Measurements from ENCODE around the gene TFCP2. TPM values are rescaled to one million over a fixed set of nuclear protein-coding genes. Genes with fewer than 3 reads are reported as not detected.

TFCP2 gene
- polyA plus RNA-seq, 3 donors = 7.1 to 25.4 (median 14.2) TPM

DNA sequence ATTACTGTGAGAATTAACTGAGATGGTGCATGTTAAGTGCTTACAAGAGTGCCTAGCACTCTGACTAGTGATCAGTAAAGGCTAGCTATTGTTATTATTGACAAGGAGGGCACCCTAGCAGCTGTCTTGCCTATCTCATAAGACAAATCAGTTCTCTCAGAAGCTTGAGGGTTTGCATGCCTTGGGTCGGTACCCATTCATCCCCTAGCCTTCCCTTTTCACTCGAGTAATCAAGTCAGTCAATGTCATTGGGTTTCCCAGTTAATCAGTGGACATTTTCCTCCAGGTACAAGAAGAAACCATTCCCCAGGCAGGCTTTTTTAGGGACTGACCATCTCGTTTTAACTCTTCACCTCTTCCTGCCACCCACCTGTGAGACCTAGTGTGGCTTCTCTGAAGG, 10.4 kb upstream of the TFCP2 start:
- H3K4me3 Mint-ChIP-seq = no peak overlapping the region
- no peak overlapping the region for H2AFZ ChIP-seq (ENCODE audit: insufficient read depth, low read depth, low read length, poor library complexity, severe bottlenecking)

DNA sequence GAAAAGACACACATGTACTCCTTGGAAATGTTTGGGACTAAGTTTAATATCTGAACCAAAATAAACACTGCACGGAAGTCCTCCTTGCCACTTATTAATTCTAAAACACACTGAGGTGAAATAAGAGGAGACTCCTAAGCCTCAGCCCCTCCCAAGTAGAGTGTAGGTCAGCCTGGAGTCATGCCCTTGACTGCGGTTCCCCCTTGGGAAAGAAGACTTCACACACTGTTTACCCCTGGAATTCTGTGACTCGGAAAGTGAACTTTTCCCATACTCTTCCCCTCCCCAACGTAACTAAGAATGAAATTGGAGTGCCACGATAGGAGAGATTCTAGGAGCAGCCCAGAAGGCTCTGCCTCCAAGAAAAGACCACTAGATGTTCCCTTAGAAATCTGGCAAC, 8.6 kb upstream of the TFCP2 start:
- Histone ChIP-seq H3K27ac (ENCODE audit: low read depth in 1 of 2, low read length in 2 of 2) (no peak overlapping the region), H3K9ac (ENCODE audit: insufficient read depth, low read length, poor library complexity, severe bottlenecking) (no peak overlapping the region), H3K79me2 (ENCODE audit: insufficient read depth, low read length) (no peaks in the 10 kb centered on the region), H3K4me1 (ENCODE audit: control insufficient read depth in 1 of 2, insufficient read depth in 2 of 2, low read length in 2 of 2) (no peaks in the 10 kb centered on the region), H3K4me2 (replicated peaks; ENCODE audit: extremely low read depth, low read length, poor library complexity, severe bottlenecking) (no peak overlapping the region), H2AFZ (ENCODE audit: insufficient read depth, low read depth, low read length, poor library complexity, severe bottlenecking) (no peak overlapping the region), H3K36me3 (replicated peaks in 1 of 2; ENCODE audit: control insufficient read depth in 1 of 2, insufficient read depth in 2 of 2, low read length in 2 of 2) (no peaks in the 10 kb centered on the region), H3K9me3 (replicated peaks in 1 of 2; ENCODE audit: control insufficient read depth in 1 of 2, insufficient read depth in 1 of 2, low read length in 2 of 2) (no peaks in the 10 kb centered on the region), H4K20me1 (ENCODE audit: insufficient read depth, low read length) (no peaks in the 10 kb centered on the region), H3K4me3 (replicated peaks in 1 of 3; ENCODE audit: low read depth in 2 of 3, low read length in 3 of 3) (no peak overlapping the region), H3K27me3 (ENCODE audit: control insufficient read depth in 2 of 2, insufficient read depth in 2 of 2, low read length in 2 of 2) (no peaks in the 10 kb centered on the region)
- no peak overlapping the region for H3K4me3 Mint-ChIP-seq
- H3K9me3 Mint-ChIP-seq = peaks cover 0 to 2% (median 0%) of the 10 kb centered on the region in 7 donors
- peaks cover 0 to 4% (median 0%) of the 10 kb centered on the region in 3 donors for H3K27me3 Mint-ChIP-seq (ENCODE audit: low read depth in 3 of 3)
- intact Hi-C loops (cut with micrococcal nuclease) = no loop called here
- no peak for DNase-seq
- H3K27ac Mint-ChIP-seq = no peak overlapping the region
- TF ChIP-seq, protein P1, sequence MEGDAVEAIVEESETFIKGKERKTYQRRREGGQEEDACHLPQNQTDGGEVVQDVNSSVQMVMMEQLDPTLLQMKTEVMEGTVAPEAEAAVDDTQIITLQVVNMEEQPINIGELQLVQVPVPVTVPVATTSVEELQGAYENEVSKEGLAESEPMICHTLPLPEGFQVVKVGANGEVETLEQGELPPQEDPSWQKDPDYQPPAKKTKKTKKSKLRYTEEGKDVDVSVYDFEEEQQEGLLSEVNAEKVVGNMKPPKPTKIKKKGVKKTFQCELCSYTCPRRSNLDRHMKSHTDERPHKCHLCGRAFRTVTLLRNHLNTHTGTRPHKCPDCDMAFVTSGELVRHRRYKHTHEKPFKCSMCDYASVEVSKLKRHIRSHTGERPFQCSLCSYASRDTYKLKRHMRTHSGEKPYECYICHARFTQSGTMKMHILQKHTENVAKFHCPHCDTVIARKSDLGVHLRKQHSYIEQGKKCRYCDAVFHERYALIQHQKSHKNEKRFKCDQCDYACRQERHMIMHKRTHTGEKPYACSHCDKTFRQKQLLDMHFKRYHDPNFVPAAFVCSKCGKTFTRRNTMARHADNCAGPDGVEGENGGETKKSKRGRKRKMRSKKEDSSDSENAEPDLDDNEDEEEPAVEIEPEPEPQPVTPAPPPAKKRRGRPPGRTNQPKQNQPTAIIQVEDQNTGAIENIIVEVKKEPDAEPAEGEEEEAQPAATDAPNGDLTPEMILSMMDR (IDR thresholded peaks at IDR 0.05) = no peak
- WGBS (ENCODE audit: insufficient coverage) = no CpG with 5 or more reads among the region's 5 CpGs
- no peaks in the 10 kb centered on the region for H3K4me1 Mint-ChIP-seq
- no peaks in the 10 kb centered on the region for H3K36me3 Mint-ChIP-seq

More for the DNA sequence above, 10.4 kb upstream of the TFCP2 start:
- Mint-ChIP-seq H3K36me3 (no peaks in the 10 kb centered on the region), H3K27ac (no peak overlapping the region), H3K27me3 (ENCODE audit: low read depth in 3 of 3) (peaks cover 0 to 4% (median 0%) of the 10 kb centered on the region in 3 donors), H3K9me3 (peaks cover 0 to 3% (median 0%) of the 10 kb centered on the region in 7 donors), H3K4me1 (no peaks in the 10 kb centered on the region)
- no peak for DNase-seq
- H3K9ac ChIP-seq (ENCODE audit: insufficient read depth, low read length, poor library complexity, severe bottlenecking) = no peak overlapping the region
- WGBS (ENCODE audit: insufficient coverage) = 96% methylated on average over 2 of the region's 3 CpGs
- H3K4me3 ChIP-seq (replicated peaks in 1 of 3; ENCODE audit: low read depth in 2 of 3, low read length in 3 of 3) = no peak overlapping the region
- H3K27ac ChIP-seq (ENCODE audit: low read depth in 1 of 2, low read length in 2 of 2) = no peak overlapping the region
- no peaks in the 10 kb centered on the region for H3K79me2 ChIP-seq (ENCODE audit: insufficient read depth, low read length)
- intact Hi-C loops (cut with micrococcal nuclease) = no loop called here
- no peak overlapping the region for H3K4me2 ChIP-seq (replicated peaks; ENCODE audit: extremely low read depth, low read length, poor library complexity, severe bottlenecking)
- TF ChIP-seq, protein P1 (IDR thresholded peaks at IDR 0.05) = no peak
- no peaks in the 10 kb centered on the region for H3K9me3 ChIP-seq (replicated peaks in 1 of 2; ENCODE audit: control insufficient read depth in 1 of 2, insufficient read depth in 1 of 2, low read length in 2 of 2)
- H3K4me1 ChIP-seq (ENCODE audit: control insufficient read depth in 1 of 2, insufficient read depth in 2 of 2, low read length in 2 of 2) = no peaks in the 10 kb centered on the region
- no peaks in the 10 kb centered on the region for H4K20me1 ChIP-seq (ENCODE audit: insufficient read depth, low read length)
- no peaks in the 10 kb centered on the region for H3K36me3 ChIP-seq (replicated peaks in 1 of 2; ENCODE audit: control insufficient read depth in 1 of 2, insufficient read depth in 2 of 2, low read length in 2 of 2)
- no peaks in the 10 kb centered on the region for H3K27me3 ChIP-seq (ENCODE audit: control insufficient read depth in 2 of 2, insufficient read depth in 2 of 2, low read length in 2 of 2)
